Fibroblast of mammary gland (primary cell): ENCODE results near the gene DPH6.
"Not testable (repeated sequence)": the region's sequence is repeated elsewhere in the genome, so short reads cannot be mapped to it uniquely, and the experiment has no call there.

ENCODE experiments used
- DNase-seq: peaks from one replicate; pipeline ENCODE4 v3.0.0-alpha.2; 2010; ENCODE audit warnings: low read depth
- H3K4me3 ChIP-seq: 2 replicates; pipeline ENCODE4 v1.5.1; 2011; ENCODE audit warnings: low read depth, mild to moderate bottlenecking, low read length, moderate library complexity; ENCODE audit not compliant: control insufficient read depth
- TF ChIP-seq, protein P1 (sequence below): conservative IDR thresholded peaks from 2 replicates; pipeline ENCODE4 v1.5.1; 2011; ENCODE audit warnings: low read depth, low read length, inconsistent platforms; ENCODE audit not compliant: control insufficient read depth, insufficient read depth

DPH6 gene

DNA sequence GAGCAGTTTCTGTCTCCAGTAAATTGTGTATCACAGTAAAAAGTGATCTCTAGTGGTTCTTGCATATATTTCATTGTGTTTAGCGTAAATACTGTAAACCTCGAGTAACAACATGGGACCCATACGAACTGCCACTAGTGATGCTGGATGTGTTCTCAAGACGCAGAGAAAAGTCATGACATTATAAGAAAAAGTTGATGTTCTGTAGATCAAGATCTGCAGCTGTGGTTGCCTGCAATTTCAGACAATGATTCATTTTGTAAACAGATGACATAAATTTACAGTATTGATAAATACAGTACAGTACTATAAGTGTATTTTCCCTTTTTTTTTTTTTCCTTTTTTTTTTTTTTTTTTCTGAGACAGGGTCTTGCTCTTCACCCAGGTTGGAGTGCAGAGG lies 100.1 kb downstream of the DPH6 start:
- H3K4me3 ChIP-seq = no peak overlapping the region
- TF ChIP-seq, protein P1, sequence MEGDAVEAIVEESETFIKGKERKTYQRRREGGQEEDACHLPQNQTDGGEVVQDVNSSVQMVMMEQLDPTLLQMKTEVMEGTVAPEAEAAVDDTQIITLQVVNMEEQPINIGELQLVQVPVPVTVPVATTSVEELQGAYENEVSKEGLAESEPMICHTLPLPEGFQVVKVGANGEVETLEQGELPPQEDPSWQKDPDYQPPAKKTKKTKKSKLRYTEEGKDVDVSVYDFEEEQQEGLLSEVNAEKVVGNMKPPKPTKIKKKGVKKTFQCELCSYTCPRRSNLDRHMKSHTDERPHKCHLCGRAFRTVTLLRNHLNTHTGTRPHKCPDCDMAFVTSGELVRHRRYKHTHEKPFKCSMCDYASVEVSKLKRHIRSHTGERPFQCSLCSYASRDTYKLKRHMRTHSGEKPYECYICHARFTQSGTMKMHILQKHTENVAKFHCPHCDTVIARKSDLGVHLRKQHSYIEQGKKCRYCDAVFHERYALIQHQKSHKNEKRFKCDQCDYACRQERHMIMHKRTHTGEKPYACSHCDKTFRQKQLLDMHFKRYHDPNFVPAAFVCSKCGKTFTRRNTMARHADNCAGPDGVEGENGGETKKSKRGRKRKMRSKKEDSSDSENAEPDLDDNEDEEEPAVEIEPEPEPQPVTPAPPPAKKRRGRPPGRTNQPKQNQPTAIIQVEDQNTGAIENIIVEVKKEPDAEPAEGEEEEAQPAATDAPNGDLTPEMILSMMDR = no peak
- DNase-seq = no peak

DNA sequence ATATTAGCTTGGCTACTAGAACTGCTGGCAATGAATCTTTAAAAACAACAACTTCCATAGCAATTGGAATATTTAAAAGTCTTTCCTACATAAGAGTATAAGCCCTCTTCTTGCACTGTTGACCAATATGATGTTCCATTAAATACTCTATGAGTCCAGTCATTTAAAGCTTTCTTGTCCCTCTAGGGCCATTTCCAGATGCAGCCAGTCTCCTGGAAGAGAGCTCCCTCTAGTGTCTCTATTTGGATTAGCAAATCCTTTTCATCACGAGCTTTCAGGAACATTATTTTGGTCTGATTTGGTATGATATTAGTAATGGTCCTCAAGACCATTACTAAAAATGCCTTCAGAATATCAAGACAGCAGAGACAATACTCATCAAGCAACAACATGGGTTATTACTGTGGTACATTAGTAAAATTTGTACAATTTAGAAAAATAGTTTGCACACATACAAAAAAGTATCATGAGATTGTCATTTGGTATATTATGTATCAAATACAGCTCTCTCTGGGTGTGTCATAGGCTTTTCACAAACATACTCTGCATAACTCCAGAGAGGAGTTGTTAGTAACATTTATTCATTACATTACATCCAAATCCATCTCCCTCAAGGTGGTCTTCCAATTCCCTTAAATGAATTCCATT lies 101.3 kb downstream of the DPH6 start:
- H3K4me3 ChIP-seq = no peak overlapping the region
- TF ChIP-seq, protein P1 = peak; percentile 93
- DNase-seq = peak; percentile 72

DNA sequence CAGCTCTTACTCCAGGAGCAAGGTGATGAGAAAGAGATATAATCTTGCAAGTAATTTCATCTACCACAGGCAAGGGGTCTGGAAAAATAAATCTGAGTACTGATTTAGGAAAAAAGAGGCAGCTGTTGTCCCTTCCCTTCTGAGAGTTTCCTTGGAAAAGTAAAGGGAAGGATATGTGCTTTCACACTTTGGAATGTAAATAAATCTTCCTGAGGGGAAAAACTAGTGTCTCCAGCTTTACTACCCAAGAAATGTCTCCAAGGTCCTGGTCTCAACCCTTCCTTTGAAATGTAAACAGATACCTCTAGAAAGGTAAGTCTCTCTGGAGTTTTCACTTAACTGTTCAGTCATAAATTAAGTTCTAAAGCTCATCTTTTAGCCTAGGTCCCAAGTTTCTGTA lies 102.6 kb downstream of the DPH6 start:
- TF ChIP-seq, protein P1 = no peak
- H3K4me3 ChIP-seq = no peak overlapping the region
- no peak for DNase-seq

DNA sequence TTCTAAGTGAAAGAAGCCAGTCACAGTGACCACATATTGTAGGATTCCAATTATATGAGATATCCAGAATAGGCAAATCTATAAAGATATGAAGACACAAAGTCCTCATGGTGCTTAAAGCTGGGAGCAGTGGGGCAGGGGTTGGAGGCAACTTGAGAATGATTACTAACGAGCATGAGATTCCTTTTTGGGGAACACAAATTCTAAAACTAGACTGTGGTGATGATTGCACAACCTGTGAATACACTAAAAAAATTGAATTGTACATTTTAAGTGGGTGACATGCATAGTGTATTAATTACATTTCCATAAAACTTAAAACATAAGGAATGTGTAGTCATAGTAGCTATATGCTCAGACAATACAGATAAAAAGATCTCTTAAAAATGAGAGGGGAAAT lies 103.2 kb downstream of the DPH6 start:
- TF ChIP-seq, protein P1 = no peak
- H3K4me3 ChIP-seq = no peak overlapping the region
- DNase-seq = no peak

DNA sequence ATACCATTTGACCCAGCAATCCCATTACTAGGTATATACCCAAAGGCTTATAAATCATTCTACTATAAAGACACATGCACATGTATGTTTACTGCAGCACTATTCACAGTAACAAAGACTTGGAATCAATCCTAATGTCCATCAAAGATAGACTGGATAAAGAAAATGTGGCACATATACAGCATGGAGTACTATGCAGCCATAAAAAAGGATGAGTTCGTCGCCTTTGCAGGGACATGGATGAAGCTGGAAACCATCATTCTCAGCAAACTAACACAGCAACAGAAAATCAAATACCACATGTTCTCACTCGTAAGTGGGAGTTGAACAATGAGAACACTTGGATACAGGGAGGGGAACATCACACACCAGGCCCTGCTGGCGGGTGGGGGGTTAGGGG lies 104.7 kb downstream of the DPH6 start:
- H3K4me3 ChIP-seq, DNase-seq: not testable (repeated sequence)

DNA sequence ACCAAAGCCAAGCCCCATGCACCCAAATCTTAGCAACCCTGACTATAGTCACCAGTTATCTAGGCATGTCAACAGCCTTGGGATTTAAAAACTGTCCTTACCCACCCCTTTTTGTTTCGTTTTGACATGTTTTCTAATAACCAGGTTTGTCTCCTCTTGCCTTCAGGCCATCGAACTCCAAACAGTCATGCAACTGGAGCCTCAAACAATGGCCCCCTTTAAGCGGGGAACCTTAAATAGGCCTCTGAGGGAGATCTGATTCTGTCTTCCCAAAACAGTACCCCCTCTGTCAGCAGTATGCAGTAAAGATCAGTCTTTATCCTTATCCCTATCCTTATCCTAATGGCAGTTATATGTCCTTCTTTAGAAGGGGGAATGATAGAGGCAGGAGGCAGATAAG lies 105.7 kb downstream of the DPH6 start:
- no peak for DNase-seq
- TF ChIP-seq, protein P1 = no peak
- H3K4me3 ChIP-seq = no peak overlapping the region

DNA sequence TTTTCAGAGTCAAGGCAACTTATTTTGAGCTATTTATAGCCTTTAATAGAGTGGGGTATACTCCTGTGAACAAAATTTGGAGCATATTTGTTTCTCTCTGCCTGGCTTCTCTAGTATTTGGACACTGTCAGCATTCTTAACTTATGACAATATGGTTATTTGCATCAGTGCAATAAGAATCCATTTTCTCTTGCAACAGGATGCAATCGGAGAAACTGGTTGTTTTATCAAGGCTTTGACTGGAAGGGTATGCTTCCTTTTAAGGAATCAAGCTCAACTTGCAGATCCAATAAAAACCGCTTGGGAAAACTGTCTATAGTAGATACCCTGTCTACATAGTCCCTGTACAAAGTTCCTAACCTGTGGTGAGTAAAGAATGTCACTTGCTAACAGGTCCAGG lies 106.7 kb downstream of the DPH6 start:
- no peak overlapping the region for H3K4me3 ChIP-seq
- DNase-seq = peak; percentile 69
- TF ChIP-seq, protein P1 = no peak
